Measurements from ENCODE around the gene EBPL.

Gene EBPL

GRCh38 chr13:49638030-49638743, 53.1 kb downstream of the EBPL start:
- Histone ChIP-seq H3K36me3 (no peaks in the 10 kb centered on the region), H3K27ac (no peak overlapping the region)
- DNase-seq: no peak

GRCh38 chr13:49636705-49637104, 54.6 kb downstream of the EBPL start:
- no peak overlapping the region for H3K4me3 ChIP-seq (ENCODE audit: low read depth, low read length)

More at GRCh38 chr13:49638030-49638743, 53.1 kb downstream of the EBPL start:
- Histone ChIP-seq H3K4me3 (ENCODE audit: low read depth, low read length) (no peak overlapping the region), H3K9me3 (ENCODE audit: severe bottlenecking) (no peaks in the 10 kb centered on the region), H3K27me3 (ENCODE audit: insufficient read depth, low read depth, severe bottlenecking) (no peaks in the 10 kb centered on the region)
- TF ChIP-seq, protein P1, sequence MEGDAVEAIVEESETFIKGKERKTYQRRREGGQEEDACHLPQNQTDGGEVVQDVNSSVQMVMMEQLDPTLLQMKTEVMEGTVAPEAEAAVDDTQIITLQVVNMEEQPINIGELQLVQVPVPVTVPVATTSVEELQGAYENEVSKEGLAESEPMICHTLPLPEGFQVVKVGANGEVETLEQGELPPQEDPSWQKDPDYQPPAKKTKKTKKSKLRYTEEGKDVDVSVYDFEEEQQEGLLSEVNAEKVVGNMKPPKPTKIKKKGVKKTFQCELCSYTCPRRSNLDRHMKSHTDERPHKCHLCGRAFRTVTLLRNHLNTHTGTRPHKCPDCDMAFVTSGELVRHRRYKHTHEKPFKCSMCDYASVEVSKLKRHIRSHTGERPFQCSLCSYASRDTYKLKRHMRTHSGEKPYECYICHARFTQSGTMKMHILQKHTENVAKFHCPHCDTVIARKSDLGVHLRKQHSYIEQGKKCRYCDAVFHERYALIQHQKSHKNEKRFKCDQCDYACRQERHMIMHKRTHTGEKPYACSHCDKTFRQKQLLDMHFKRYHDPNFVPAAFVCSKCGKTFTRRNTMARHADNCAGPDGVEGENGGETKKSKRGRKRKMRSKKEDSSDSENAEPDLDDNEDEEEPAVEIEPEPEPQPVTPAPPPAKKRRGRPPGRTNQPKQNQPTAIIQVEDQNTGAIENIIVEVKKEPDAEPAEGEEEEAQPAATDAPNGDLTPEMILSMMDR (IDR thresholded peaks at IDR 0.05; ENCODE audit: low read depth, low read length): no peak

DNA sequence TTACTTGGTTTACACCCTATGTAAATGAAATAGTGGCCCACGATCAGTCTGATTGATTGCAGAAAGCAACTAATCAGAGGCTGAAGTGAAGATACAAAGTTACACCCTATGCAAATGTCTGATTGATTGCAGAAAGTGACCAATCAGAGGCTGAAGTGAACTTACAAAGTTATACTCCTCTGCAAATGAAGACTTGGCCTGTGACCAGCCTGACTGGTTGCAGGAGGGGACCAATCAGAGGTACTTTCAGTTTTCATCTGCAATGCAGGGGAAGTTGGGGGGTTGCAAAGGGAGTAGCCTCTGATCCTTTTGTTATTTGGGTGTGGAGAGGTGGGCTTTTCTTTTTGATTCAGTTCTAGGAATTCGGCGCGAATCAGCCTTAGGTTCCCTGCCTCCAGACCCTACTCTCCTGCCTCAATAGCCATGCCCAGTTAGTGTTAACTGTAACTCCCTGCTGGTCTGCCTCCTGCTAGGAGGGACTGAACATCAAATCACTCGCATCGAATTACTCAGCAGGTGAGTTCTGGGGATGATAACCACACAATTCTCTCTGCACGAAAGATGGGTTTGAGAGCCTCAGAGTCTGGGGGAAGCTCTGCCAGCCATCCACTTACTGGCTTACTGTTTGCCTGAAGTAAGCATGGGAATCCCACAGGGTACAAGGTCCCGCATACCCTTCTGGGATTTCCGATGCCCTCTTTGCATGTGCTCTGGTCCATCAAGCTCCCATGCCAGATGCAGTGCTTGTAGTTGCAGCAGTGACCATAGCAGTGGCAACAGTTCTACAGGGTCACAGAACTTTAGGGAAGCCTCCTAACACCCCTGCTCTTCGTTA, 55.5 kb downstream of the EBPL start:
- no peaks in the 10 kb centered on the region for H3K36me3 ChIP-seq
- H3K4me3 ChIP-seq (ENCODE audit: low read depth, low read length): no peak overlapping the region
- no peak for DNase-seq
- no peaks in the 10 kb centered on the region for H3K9me3 ChIP-seq (ENCODE audit: severe bottlenecking)
- H3K27ac ChIP-seq: no peak overlapping the region
- H3K27me3 ChIP-seq (ENCODE audit: insufficient read depth, low read depth, severe bottlenecking): no peaks in the 10 kb centered on the region
- TF ChIP-seq, protein P1 (IDR thresholded peaks at IDR 0.05; ENCODE audit: low read depth, low read length): no peak

More at GRCh38 chr13:49636705-49637104, 54.6 kb downstream of the EBPL start:
- no peak overlapping the region for H3K27ac ChIP-seq
- H3K9me3 ChIP-seq (ENCODE audit: severe bottlenecking): no peaks in the 10 kb centered on the region
- TF ChIP-seq, protein P1 (IDR thresholded peaks at IDR 0.05; ENCODE audit: low read depth, low read length): no peak
- H3K36me3 ChIP-seq: no peaks in the 10 kb centered on the region
- H3K27me3 ChIP-seq (ENCODE audit: insufficient read depth, low read depth, severe bottlenecking): no peaks in the 10 kb centered on the region
- DNase-seq: no peak

- no peak for DNase-seq
- Histone ChIP-seq H3K4me3 (ENCODE audit: low read depth, low read length) (no peak overlapping the region), H3K27ac (no peak overlapping the region), H3K9me3 (ENCODE audit: severe bottlenecking) (no peaks in the 10 kb centered on the region), H3K27me3 (ENCODE audit: insufficient read depth, low read depth, severe bottlenecking) (no peaks in the 10 kb centered on the region), H3K36me3 (no peaks in the 10 kb centered on the region)
- TF ChIP-seq, protein P1 (IDR thresholded peaks at IDR 0.05; ENCODE audit: low read depth, low read length): no peak
Measured at GRCh38 chr13:49633710-49634109, 57.6 kb downstream of the EBPL start.

GRCh38 chr13:49632156-49632555, 59.1 kb downstream of the EBPL start:
- TF ChIP-seq, protein P1 (IDR thresholded peaks at IDR 0.05; ENCODE audit: low read depth, low read length): no peak

More at GRCh38 chr13:49632156-49632555, 59.1 kb downstream of the EBPL start:
- H3K9me3 ChIP-seq (ENCODE audit: severe bottlenecking): no peaks in the 10 kb centered on the region
- H3K4me3 ChIP-seq (ENCODE audit: low read depth, low read length): no peak overlapping the region
- no peak for DNase-seq
- no peaks in the 10 kb centered on the region for H3K36me3 ChIP-seq
- H3K27me3 ChIP-seq (ENCODE audit: insufficient read depth, low read depth, severe bottlenecking): no peaks in the 10 kb centered on the region
- no peak overlapping the region for H3K27ac ChIP-seq
